NK-92 (cell line): ENCODE measurements around the gene PCSK6.

ENCODE experiments used
- DNase-seq: peaks from one replicate; lab custom pipeline; 2025; ENCODE audit not compliant: unreplicated experiment; lab: John Stamatoyannopoulos, UW

The PCSK6 gene

DNA sequence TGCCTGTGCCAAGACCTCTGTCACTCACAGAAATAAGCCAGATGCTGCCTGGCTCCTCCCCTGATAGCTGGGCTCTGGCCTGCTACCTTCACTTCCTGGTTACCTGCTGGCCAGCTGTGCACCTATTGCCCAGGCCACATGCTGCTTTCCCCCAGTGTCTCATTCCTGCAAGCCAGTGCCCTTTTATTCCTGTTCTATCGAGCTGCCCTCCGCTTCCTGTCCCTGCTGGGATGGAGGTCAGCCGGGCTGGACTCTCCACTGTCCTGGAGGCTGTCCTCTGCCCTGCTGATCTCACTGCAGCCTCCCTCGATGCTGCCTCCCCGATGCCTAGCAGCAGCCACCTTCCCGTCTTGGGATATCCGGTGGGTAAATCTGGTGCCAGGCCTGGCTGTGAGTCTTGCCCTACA lies 157.4 kb downstream of the PCSK6 start:
- DNase-seq, result no peak

DNA sequence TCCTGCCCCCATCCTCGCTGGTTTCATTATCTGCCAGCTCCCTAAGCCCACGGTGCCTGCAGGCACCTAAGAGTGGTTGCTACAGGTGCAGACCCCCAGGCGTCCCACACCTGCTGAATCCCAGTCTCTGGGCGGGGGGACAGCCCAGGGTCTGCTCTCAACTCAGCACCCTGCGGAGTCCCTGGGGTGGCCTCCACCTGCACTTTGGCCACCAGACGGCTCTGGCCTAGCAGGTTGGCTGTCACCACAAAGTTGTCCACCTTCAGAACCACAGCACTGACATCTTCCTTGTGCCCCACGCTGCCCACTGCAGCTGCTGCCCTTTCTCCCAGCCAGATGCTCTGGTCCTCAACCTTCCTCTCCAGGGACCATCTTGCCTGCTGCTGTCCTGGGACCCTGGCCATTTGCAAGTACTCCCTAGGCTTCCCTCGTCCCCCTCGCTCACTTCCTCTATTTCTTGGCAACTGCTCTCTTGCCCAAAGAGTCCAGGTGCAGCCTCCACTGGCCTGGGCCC lies 159.6 kb downstream of the PCSK6 start:
- no peak for DNase-seq

DNA sequence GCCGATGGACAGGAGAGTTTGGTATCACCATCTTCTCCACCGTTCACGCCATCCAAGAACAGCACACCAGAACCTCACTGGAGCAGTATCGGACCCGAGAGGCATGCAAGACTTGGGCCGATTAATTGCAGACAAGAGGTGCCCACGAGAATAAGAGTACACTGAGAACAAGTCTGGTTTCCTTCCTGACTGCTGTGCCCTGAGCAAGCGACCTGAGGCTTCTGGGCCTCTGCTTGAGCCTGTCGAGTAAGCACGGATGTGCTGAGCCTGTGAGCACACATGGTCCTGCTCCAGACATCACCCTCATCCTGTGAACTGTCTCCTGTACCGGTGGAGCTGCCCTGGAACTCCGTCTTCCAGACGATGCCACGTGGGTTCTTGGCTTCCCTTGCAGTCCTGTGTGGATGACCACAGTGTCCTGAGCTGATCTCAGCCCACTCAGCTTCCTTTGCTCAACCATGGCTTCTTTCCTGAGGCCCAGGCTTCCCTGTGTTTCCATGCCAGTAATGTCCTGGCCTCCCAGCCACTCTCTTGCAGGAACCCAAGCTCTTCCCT lies 160.1 kb downstream of the PCSK6 start:
- DNase-seq, result no peak

DNA sequence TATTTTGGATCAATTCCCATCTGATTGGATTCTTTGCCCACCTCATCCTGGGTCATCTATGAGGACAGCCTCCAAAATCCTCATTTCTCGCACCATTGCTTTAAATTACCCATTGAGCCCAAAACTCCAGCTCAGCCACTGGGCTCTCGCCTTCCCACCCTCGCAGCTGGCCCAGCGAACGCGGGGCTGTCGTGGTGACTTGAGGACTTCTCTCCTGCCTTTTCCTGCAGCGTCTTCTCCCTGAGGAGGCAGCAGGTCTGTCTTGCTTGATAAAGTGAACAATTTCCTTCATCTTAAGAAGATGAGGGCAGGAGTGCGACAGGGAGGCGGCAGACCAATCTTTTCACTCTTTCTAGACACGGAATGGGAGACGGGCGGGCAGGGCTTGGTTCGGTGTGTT lies 161.5 kb downstream of the PCSK6 start:
- no peak for DNase-seq

DNA sequence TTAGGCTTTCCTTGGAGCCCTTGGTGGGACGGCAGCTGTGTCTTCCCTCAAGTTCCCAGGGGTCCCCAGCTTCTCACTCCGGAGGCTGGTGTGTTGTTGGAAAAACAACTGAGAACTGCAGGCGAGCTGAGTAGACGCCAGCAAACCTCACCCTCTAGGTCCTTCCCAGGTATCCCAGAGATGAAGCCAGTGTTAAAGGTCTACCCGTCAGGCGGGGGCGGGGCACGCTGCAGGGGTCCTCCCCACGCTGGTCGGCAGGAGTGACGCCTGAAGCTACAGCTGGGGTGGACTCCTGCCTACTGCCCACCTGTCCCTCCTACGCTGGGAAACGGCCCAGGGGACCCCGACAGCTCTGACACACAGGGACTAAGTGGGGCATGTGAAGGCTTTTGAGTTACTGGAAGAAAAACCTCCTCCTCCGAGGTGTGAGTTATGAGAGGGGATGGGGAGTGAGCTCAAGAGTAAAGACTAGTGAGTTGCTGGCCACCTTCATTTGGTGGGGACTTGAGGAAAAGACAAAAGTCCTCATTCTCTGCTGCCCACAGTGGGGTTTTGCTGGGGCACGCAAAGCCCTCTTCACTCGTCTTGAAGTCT lies 162.3 kb downstream of the PCSK6 start:
- DNase-seq, result no peak

DNA sequence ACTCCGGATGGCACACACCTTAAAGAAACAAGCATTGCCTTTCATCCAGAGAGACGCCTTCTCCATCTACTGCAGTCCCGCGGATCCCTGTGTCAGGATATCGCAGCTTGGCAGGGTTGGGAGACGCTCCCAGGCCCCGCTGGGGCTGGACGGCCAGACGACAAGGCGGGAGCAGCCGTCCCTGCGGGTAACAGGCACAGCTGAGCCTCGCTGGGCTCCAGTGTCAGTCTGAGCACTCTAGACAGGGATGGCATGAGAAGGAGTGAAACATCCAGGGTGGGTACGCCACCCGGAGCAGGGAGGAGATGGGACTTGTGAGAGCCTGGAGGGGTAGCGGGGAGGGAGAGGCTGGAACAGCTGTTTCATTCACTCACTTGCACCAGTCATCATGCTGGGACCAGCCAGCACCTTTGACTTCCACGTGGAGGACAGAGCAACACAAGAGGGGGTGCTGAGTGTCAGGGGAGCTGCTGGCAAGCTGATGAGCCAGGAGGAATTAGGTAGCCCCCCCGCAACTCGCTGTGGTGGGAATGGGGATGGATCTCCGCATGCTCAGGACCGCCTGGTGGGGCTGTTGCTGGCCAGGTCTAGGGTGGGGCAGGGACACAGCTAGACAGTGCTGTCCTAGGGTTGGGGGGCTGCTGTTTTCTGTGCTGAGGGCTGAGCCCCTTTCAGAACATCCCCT lies 162.9 kb downstream of the PCSK6 start:
- no peak for DNase-seq

DNA sequence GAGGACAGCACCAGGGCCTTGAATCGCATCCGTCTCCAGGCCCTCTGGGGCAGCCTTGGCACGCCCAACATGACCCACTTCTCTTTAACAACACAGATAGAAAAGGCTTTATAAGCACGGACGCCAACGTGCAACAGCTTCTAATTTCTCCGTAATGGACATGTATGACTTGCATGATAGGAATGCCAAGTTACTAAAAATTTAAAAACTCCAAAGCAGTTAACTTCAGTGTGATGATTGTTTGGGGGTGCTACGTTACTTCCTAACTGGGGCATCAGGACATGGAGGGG lies 163.5 kb downstream of the PCSK6 start:
- no peak for DNase-seq

DNA sequence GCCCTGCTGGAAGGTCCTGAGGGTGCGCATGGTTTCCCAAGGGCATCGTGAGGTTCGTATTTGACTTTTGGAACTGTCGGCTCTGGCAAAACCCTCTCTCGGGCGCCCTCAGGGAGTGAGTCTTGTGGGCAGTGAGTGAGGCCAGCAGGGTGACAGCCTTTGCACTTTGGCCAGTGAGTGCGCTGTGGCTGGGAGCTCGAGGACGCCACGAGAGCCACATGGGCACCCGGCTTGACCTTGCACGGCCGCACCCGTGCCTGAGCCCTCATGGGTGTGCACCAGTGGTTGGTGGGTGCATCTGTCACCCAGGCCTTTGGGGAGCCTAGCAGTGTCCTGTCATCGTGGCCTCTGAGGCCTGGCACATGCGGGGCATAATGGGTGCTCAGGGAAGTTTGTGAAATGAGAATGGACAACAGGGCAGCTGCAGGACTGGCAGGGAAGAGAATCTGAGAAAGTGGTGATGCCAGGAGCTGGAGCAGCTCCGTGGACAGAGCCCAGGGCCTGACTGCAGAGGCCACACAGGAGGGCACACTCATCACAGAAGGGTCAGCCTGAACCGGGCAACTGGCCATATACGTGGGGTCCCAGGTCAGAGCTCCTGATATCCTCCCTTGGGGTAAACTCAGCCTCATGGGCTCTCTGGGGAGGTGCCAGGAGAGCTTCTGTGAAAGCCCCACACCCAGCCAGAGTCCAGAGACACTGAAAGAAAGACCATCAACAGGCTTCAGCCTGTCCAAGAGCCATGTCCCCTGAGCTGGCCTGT lies 164.1 kb downstream of the PCSK6 start:
- no peak for DNase-seq

DNA sequence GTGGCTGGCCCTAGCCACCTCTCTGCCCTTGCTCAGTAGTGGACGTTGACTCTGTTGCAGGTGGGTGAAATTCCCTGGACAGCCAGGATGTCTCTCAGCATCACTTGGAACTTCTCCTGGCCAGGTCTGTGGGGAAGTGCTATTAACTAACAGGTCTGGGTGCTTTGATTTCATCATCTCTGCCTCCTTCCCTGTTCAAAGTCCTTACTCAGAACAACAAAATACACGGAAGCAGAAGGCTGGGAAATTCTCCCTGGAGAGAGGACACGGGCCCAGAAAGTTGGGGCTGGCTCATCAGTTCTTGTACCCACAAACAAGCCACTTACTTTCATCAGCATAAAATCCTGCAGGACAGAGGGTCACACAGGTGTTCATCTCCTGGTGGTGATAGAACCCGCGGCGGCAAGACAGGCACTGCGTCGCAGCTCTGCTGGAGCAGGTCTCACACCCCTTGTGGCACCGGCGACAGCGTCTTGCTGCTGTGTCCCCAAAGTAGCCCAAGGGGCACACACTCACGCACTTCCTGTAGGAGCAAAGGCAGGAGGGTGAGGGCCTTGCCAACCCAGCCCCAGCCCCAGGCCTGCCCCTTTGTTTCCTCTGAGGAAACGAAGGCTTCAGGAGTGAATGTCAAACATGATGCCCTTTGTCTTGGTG lies 164.9 kb downstream of the PCSK6 start:
- DNase-seq, result no peak

DNA sequence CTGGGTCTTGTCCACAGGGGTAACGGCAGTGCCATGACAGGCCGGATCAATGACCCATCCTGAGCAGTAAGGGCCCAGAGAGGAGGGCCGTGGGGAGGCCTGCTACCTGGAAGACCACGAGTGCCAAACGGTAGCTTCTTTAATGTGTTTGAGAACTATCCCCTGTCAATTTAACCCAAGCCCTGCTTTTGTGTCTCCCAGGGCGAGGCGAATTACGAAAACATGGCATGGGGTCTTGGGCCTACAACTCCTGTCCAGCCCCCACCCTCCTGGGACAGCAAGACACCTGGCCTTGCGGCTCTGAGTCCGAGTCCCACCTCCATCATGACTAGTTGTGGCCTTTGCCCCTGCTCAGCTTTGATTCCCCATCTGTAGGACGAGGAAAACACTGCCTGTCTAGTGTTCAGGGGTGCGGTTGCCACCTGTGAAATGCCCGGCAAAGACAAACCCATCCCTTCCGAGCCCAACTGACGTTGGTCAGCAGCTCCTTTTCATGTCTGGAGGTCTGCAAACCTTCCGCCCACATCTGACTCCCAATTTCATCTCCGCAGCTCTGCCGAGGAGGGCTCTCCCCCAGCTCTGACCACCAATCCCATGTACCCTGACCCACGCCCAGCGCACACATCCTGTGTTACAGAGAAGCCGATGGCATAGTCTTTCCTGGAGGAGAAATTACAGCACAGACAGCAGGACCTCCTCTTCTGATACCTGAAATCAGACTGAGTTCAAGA lies 165.5 kb downstream of the PCSK6 start:
- DNase-seq, result no peak

DNA sequence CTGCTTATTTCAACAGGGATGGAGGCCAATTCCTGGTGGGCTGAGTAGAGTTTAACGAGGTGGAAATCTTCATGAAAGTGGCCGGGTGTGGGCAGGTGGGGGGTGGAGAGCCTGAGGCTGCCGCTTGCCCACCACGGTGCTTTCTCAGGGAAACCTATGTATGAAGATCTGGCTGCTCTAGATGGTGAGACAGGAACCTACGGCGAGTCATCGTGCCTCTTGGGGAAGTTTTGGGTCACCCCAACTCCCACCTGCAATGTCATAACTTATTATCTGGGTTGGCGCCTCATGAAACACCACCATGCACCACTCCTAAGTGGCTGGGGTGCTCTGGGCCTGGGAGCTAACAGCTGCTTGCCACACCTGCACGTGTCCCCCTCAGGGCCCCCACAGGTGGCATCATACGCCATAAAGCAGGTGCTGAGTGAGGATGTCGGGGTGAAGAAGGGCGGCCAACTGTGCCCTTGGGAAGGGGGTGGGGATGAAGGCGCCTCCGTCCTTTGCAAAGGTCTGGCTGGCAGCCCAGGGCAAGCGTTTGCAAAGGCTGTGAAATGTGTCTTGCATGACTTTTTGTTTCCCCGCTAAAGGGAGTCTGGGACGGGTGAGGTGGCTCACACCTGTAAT lies 166.5 kb downstream of the PCSK6 start:
- no peak for DNase-seq

DNA sequence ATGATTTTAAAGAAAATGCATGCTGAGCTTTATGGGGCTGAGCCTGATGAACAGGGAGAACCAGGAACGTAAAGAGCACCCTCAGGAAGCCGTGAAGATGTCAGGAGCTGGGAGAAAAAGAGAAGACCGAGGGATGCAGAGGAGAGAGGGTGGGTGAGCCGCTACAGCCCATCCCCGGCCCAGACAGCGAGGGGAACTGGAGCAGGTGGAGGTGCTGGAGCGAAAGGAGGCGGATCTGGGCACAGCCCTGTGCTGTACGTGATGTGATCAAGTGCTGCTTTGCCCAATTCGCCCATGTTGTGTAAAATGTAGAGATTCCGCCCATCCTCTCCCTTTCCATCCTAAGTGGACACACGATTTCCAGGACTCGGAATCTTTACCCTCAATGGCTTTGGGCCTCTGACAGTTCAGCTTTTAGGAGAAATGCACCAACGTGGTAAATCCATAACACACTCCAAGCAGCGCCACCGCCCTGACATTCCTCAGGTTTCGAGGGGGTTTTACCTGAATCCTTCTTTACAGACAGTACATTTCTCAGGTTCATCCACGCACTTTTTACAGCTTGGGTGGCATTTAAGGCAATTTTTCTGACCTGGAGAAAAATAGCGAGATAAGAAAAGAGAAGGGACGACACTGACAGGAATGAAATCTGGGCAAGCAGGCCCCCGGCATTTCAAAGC lies 167.4 kb downstream of the PCSK6 start:
- DNase-seq, result no peak

DNA sequence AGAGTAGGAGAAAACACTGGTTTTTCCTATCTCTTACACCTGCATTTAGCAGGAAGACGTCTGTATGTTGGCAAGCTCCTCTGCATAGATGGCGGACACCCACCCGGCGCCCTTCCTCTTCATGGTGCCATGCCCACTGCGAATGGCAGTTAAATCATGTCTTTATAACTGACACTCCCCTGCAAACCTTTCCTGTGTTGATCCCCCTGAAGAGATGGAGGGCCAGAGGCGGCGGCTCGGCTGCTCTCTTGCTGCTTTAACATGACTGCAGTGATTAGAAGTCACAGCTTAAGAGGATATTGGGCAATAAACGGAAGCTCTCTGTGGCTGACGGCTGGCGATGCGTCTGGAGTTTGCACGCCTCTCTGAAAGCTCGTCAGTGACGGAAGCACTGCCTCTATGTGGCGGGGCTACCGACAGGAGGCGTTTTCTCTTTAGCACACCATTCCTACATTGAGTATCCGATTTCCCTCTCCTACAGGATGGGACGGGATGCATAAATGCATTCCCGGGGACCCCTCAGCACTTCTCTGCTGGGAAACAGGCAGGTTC lies 168.9 kb downstream of the PCSK6 start:
- DNase-seq, result no peak

DNA sequence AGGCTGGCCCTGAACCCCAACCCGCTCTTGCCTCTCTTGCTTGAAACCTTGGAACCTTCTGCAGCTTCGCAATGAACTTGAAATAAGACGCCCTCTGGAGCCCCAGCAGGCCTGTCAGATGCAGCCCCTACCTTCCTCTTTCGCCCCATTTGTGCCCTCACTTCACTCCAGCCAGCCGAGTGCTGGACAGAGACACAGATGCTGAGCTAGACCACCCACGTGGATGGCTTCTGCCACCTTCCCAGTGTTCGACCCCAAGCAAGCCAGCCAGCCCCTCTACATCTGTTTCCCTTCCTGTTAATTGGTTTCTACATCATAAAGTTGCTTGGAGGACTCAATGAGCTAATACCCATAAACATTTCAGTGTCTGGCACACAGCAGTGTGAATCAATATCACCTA lies 170.7 kb downstream of the PCSK6 start:
- no peak for DNase-seq

DNA sequence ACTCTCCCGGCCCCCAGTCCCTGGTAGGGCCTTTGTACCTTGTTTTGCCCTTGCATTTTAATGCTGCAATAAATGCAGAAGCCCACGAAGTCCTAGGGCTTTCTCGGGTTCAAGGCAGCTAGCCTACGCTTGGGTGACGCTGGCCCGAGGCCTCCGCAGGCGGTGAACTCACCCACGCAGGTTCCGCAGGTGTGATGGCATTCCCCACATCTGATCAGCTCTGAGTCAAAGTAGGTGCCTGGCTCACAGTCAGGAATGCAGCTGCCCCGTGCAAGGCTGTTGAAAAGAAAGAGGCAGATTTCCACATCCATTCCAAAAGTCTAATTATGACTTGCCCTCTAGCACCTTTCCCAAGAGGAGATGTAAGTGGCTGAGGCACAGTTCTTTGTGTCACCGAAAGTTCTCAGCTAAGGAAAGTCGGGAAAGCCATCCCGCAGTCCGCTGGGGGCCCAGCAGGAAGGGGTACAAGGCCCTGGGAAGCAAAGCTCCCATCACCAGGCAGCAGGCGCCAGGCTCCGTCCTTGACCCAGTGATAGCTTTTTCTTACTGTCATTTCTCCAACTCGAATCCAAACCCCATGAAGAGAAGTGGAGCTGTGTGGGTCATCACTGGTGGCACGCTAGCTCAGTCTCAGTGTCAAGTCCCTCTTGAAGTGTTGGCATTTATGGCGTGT lies 171.2 kb downstream of the PCSK6 start:
- DNase-seq, result no peak

DNA sequence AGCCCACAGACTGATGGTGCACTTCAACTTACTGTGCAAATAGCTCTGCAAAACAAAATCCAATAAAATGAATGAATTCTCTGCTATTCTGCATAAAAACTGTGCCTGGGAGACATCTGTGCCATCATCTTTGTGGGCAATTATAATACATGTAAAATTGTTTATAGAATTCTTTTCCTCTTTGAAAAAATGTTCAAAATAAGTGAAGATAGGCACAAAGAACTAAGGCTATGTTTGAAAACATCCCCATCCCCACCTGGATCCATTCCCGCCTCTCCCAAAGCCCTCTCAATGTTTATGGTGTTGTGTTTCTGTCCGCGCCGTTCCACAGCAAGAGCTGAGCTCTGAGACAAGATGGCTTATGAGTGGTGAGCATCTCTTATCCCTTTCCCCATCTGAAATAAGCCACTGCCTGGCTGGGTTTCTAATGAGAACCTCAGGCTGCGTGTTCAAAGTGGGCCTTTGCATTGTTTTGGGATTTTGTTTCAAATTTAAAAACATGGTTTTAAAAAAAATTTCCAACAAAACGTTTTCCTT lies 172.1 kb downstream of the PCSK6 start:
- no peak for DNase-seq

DNA sequence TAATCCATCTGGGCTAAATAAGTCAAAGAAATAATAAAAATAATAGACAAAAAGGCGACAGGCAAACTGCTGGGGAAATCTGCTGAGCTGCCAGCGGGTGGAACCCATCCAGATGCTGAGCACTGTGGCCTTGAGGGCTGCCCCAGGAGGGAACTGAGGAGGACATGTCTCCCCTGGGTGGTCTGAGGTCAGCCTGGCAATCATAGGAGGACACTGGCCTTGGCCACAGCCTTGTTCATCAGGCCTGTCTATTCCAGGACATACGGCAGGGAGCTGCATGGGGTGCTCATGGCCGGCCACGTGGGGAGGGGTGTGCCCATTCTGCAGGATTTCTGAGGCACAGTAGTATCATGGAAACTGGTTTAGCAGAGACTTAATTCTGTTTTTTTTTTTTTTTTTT lies 173.0 kb downstream of the PCSK6 start:
- no peak for DNase-seq

DNA sequence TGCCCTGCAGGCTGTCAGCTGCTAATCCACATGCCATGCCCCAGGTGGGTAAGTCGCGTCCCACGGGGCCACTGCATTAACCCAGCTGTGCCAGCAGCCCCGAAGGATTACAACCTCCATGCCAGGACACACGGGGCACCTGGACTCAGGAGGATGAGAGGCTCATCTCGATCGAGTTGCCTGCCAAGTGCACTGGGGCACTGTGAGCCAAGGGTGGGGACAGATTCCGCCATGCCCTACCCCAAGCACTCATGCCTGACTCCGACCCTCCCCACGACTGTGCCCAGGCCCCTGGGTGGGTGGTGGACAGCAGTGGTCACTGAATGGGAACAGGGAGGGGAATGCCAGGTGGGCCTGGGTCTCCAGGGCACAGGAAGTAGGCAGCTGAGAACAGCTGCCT lies 173.8 kb downstream of the PCSK6 start:
- DNase-seq, result no peak
